ENCODE data around the gene TESPA1. TPM values are rescaled to one million over a fixed set of nuclear protein-coding genes. Genes with fewer than 3 reads are reported as not detected.

TESPA1 gene
- total RNA-seq, 1 experiment from 2014 or later, result 0.39 TPM

- ChIA-PET CTCF (interaction anchor here (0.7 to 3.3 kb wide), 6 partner anchors 11 to 63 kb away, joined by 3 to 18 read pairs (median 4); no protein-coding TSS in a partner anchor), POLR2A (no interaction called here)
- no peak for TF ChIP-seq E2F5 (CRISPR knock-in tag; IDR thresholded peaks at IDR 0.05)
- TF ChIP-seq AR (CRISPR knock-in tag; IDR thresholded peaks at IDR 0.05), result no peak
- TF ChIP-seq RELA (CRISPR knock-in tag; IDR thresholded peaks at IDR 0.05; ENCODE audit: borderline replicate concordance), result no peak
- no peak for TF ChIP-seq NR3C1 (CRISPR knock-in tag; conservative IDR thresholded peaks at IDR 0.05; ENCODE audit: low read depth)
- no peak for TF ChIP-seq ATF2 (CRISPR knock-in tag; IDR thresholded peaks at IDR 0.05; ENCODE audit: borderline replicate concordance, low read depth)
- no peak for TF ChIP-seq ATF1 (CRISPR knock-in tag; IDR thresholded peaks at IDR 0.05)
- TF ChIP-seq TEAD1 (CRISPR knock-in tag; IDR thresholded peaks at IDR 0.05), result no peak
- TF ChIP-seq ELF4 (CRISPR knock-in tag; IDR thresholded peaks at IDR 0.05; ENCODE audit: low read depth), result no peak
- TF ChIP-seq ETV6 (CRISPR knock-in tag; IDR thresholded peaks at IDR 0.05), result no peak
- no peak for TF ChIP-seq CTCF (IDR thresholded peaks at IDR 0.05)
- TF ChIP-seq GRHL2 (CRISPR knock-in tag; IDR thresholded peaks at IDR 0.05; ENCODE audit: insufficient replicate concordance, severe bottlenecking), result no peak
- TF ChIP-seq ZNF138 (CRISPR knock-in tag; conservative IDR thresholded peaks at IDR 0.05), result no peak
- H3K36me3 Mint-ChIP-seq, result peaks cover 16% of the 10 kb centered on the region
- H3K9me3 Mint-ChIP-seq, result peaks cover 34% of the 10 kb centered on the region
- peaks cover 15% of the 10 kb centered on the region for H3K4me1 Mint-ChIP-seq
- H3K27ac Mint-ChIP-seq, result no peak overlapping the region
- H3K27me3 Mint-ChIP-seq (ENCODE audit: low read depth), result peaks cover 7% of the 10 kb centered on the region; the same call in 1 of the 2 replicates
- no peak for ATAC-seq
- no peak overlapping the region for H3K4me3 Mint-ChIP-seq
- DNase-seq (ENCODE audit: low spot score), result no peak
Observed at GRCh38 chr12:55008944-55009585, 24.5 kb upstream of the TESPA1 start.

- H3K36me3 Mint-ChIP-seq, result no peaks in the 10 kb centered on the region
- H3K27ac Mint-ChIP-seq, result no peak overlapping the region
- CTCF ChIA-PET, result interaction anchor here (1.0 to 2.2 kb wide), 3 partner anchors 10 to 70 kb away, joined by 3 to 8 read pairs (median 4); no protein-coding TSS in a partner anchor
- H3K9me3 Mint-ChIP-seq, result peaks cover 12% of the 10 kb centered on the region
- H3K4me3 Mint-ChIP-seq, result no peak overlapping the region
- ATAC-seq (no peak), DNase-seq (ENCODE audit: low spot score) (no peak)
- POLR2A ChIA-PET, result no interaction called here
- H3K27me3 Mint-ChIP-seq (ENCODE audit: low read depth), result no peaks in the 10 kb centered on the region
- peaks cover 32% of the 10 kb centered on the region for H3K4me1 Mint-ChIP-seq
- TF ChIP-seq SMAD3 (CRISPR knock-in tag; IDR thresholded peaks at IDR 0.05; ENCODE audit: borderline replicate concordance) (no peak), PREB (CRISPR knock-in tag; IDR thresholded peaks at IDR 0.05; ENCODE audit: borderline replicate concordance) (no peak), ETV6 (CRISPR knock-in tag; IDR thresholded peaks at IDR 0.05) (no peak), ZNF263 (CRISPR knock-in tag; IDR thresholded peaks at IDR 0.05; ENCODE audit: low read depth) (no peak), FOXP4 (CRISPR knock-in tag; IDR thresholded peaks at IDR 0.05) (no peak), IRF2 (CRISPR knock-in tag; IDR thresholded peaks at IDR 0.05; ENCODE audit: borderline replicate concordance, low read depth) (no peak), ATF3 (CRISPR knock-in tag; conservative IDR thresholded peaks at IDR 0.05) (no peak), ESRRA (CRISPR knock-in tag; IDR thresholded peaks at IDR 0.05; ENCODE audit: borderline replicate concordance) (no peak)
Observed at GRCh38 chr12:55002355-55002754, 17.8 kb upstream of the TESPA1 start.
